ENCODE measurements around the gene PEX26.
"Not testable (repeated sequence)": the region's sequence is repeated elsewhere in the genome, so short reads cannot be mapped to it uniquely, and the experiment has no call there.

PEX26 gene

GRCh38 chr22:18103527-18104269, 25.9 kb downstream of the PEX26 start:
- peak; percentile 41 for DNase-seq

- DNase-seq = no peak
Measured at GRCh38 chr22:18104566-18104965, 26.8 kb downstream of the PEX26 start.

GRCh38 chr22:18105981-18106380, 28.2 kb downstream of the PEX26 start:
- not testable (repeated sequence) for DNase-seq

GRCh38 chr22:18106550-18107341, 29.0 kb downstream of the PEX26 start:
- DNase-seq = not testable (repeated sequence)

GRCh38 chr22:18108187-18108586, 30.4 kb downstream of the PEX26 start:
- no peak for DNase-seq

GRCh38 chr22:18109410-18110193, 31.8 kb downstream of the PEX26 start:
- no peak for DNase-seq

GRCh38 chr22:18110194-18110953, 32.6 kb downstream of the PEX26 start, which contains the start of gene TUBA8:
Gene TUBA8, plus strand, starts transcription at chr22:18110809. Its CDS starts 57 bp downstream, at chr22:18110866.
- DNase-seq = peak; percentile 8

GRCh38 chr22:18110954-18111758, 33.4 kb downstream of the PEX26 start:
- no peak for DNase-seq

GRCh38 chr22:18111759-18112330, 34.1 kb downstream of the PEX26 start:
- no peak for DNase-seq

GRCh38 chr22:18112440-18112839, 34.6 kb downstream of the PEX26 start:
- DNase-seq = no peak

GRCh38 chr22:18113680-18114394, 36.0 kb downstream of the PEX26 start:
- peak; percentile 19 for DNase-seq

- no peak for DNase-seq
Measured at GRCh38 chr22:18114495-18114894, 36.7 kb downstream of the PEX26 start.

- no peak for DNase-seq
Measured at GRCh38 chr22:18114976-18115652, 37.3 kb downstream of the PEX26 start.

- no peak for DNase-seq
Measured at GRCh38 chr22:18115906-18116371, 38.1 kb downstream of the PEX26 start.

- DNase-seq = no peak
Measured at GRCh38 chr22:18116634-18117033, 38.8 kb downstream of the PEX26 start.

GRCh38 chr22:18118345-18118915, 40.6 kb downstream of the PEX26 start:
- no peak for DNase-seq

- peak; percentile 29 for DNase-seq
Measured at GRCh38 chr22:18119409-18120110, 41.8 kb downstream of the PEX26 start.

- no peak for DNase-seq
Measured at GRCh38 chr22:18120857-18121256, 43.1 kb downstream of the PEX26 start.

GRCh38 chr22:18121506-18121905, 43.7 kb downstream of the PEX26 start:
- peak; percentile 28 for DNase-seq

Data from inflammatory macrophage treated with lipopolysaccharide for 4 hours (primary cell).